ENCODE results near the gene PASK.

Gene PASK

GRCh38 chr2:241179899-241180298, 30.6 kb upstream of the PASK start:
- DNase-seq, result no peak

GRCh38 chr2:241178961-241179360, 29.7 kb upstream of the PASK start:
- no peak for DNase-seq

GRCh38 chr2:241177526-241178334, 28.5 kb upstream of the PASK start:
- DNase-seq, result no peak

GRCh38 chr2:241173557-241173956, 24.3 kb upstream of the PASK start:
- DNase-seq, result no peak

GRCh38 chr2:241168366-241168765, 19.1 kb upstream of the PASK start:
- no peak for DNase-seq

GRCh38 chr2:241163601-241164118, 14.4 kb upstream of the PASK start:
- DNase-seq, result no peak

- DNase-seq, result no peak
Observed at GRCh38 chr2:241161646-241162281, 12.5 kb upstream of the PASK start.

GRCh38 chr2:241160318-241160717, 11.0 kb upstream of the PASK start:
- DNase-seq, result no peak

GRCh38 chr2:241159116-241159515, 9.8 kb upstream of the PASK start:
- no peak for DNase-seq

- DNase-seq, result no peak
Observed at GRCh38 chr2:241158546-241158900, 9.3 kb upstream of the PASK start.

- no peak for DNase-seq
Observed at GRCh38 chr2:241157841-241158545, 8.7 kb upstream of the PASK start.

- DNase-seq, result no peak
Observed at GRCh38 chr2:241156971-241157441, 7.7 kb upstream of the PASK start.

GRCh38 chr2:241155936-241156335, 6.7 kb upstream of the PASK start:
- DNase-seq, result no peak

- no peak for DNase-seq
Observed at GRCh38 chr2:241154915-241155314, 5.6 kb upstream of the PASK start.

- DNase-seq, result no peak
Observed at GRCh38 chr2:241153616-241154015, 4.3 kb upstream of the PASK start.

GRCh38 chr2:241151934-241152660, 2.8 kb upstream of the PASK start:
- no peak for DNase-seq

GRCh38 chr2:241150660-241151530, 1.6 kb upstream of the PASK start:
- no peak for DNase-seq

GRCh38 chr2:241149925-241150659, 820 bp upstream of the PASK start, which contains the start of gene PPP1R7:
Gene PPP1R7, plus strand, starts transcription at chr2:241150467. Its CDS starts 29 bp downstream, at chr2:241150496.
- peak; percentile 91 for DNase-seq

- DNase-seq, result no peak
Observed at GRCh38 chr2:241149675-241149924, 328 bp upstream of the PASK start.

- no peak for DNase-seq
Observed at GRCh38 chr2:241148239-241148638, 1.0 kb downstream of the PASK start.

- DNase-seq, result no peak
Observed at GRCh38 chr2:241147336-241147735, 1.9 kb downstream of the PASK start.
